ENCODE measurements around the gene PRCP. TPM values are rescaled to one million over a fixed set of nuclear protein-coding genes. Genes with fewer than 3 reads are reported as not detected.

Gene PRCP
- total and polyA plus RNA-seq, 5 donors from 2014 or later = 19.7 to 41.9 (median 27.9) TPM

GRCh38 chr11:82889133-82890001 lies 10.9 kb downstream of the PRCP start:
- Mint-ChIP-seq H3K36me3 (no peaks in the 10 kb centered on the region), H3K4me1 (peaks cover 0 to 10% (median 5%) of the 10 kb centered on the region in 4 donors), H3K9me3 (peaks cover 0 to 4% (median 0%) of the 10 kb centered on the region in 7 donors), H3K27me3 (no peaks in the 10 kb centered on the region), H3K4me3 (no peak overlapping the region), H3K27ac (no peak overlapping the region)
- Histone ChIP-seq H3K27me3 (ENCODE audit: control insufficient read depth, insufficient read depth, low read length) (no peaks in the 10 kb centered on the region), H3K4me1 (ENCODE audit: control insufficient read depth, insufficient read depth, low read length, poor library complexity, severe bottlenecking) (no peaks in the 10 kb centered on the region), H3K27ac (ENCODE audit: insufficient read depth, low read length, poor library complexity, severe bottlenecking) (no peak overlapping the region), H3K4me3 (ENCODE audit: low read depth, low read length) (no peak overlapping the region), H3K36me3 (ENCODE audit: control insufficient read depth, insufficient read depth, low read length) (no peaks in the 10 kb centered on the region), H3K9me3 (ENCODE audit: control insufficient read depth in 2 of 2, low read length in 2 of 2) (no peaks in the 10 kb centered on the region)
- DNase-seq (no peak), ATAC-seq (ENCODE audit: low read depth in 2 of 2) (no peak)

- H3K36me3 ChIP-seq (ENCODE audit: control insufficient read depth, insufficient read depth, low read length) = no peaks in the 10 kb centered on the region
- Mint-ChIP-seq H3K4me1 (peaks cover 0 to 7% (median 5%) of the 10 kb centered on the region in 4 donors), H3K36me3 (peaks cover 15% of the 10 kb centered on the region), H3K9me3 (peaks cover 0 to 4% (median 2%) of the 10 kb centered on the region in 7 donors), H3K4me3 (no peak overlapping the region), H3K27me3 (no peaks in the 10 kb centered on the region), H3K27ac (no peak overlapping the region)
- no peaks in the 10 kb centered on the region for H3K4me1 ChIP-seq (ENCODE audit: control insufficient read depth, insufficient read depth, low read length, poor library complexity, severe bottlenecking)
- ATAC-seq (ENCODE audit: low read depth in 2 of 2) (no peak), DNase-seq (no peak)
- no peak overlapping the region for H3K4me3 ChIP-seq (ENCODE audit: low read depth, low read length)
- no peaks in the 10 kb centered on the region for H3K27me3 ChIP-seq (ENCODE audit: control insufficient read depth, insufficient read depth, low read length)
- no peaks in the 10 kb centered on the region for H3K9me3 ChIP-seq (ENCODE audit: control insufficient read depth in 2 of 2, low read length in 2 of 2)
- H3K27ac ChIP-seq (ENCODE audit: insufficient read depth, low read length, poor library complexity, severe bottlenecking) = no peak overlapping the region
These were observed 16.4 kb downstream of the PRCP start for GRCh38 chr11:82883853-82884252.

GRCh38 chr11:82874646-82875523 lies 25.3 kb downstream of the PRCP start:
- H3K4me3 Mint-ChIP-seq = no peak overlapping the region
- no peaks in the 10 kb centered on the region for H3K27me3 Mint-ChIP-seq
- H3K9me3 Mint-ChIP-seq = peaks cover 0 to 14% (median 4%) of the 10 kb centered on the region in 7 donors
- DNase-seq = no peak
- H3K27ac Mint-ChIP-seq = peak overlapping the region in 2 of 3 donors; percentile 10 to 15
- no peak for ATAC-seq (ENCODE audit: low read depth in 2 of 2)
- no peaks in the 10 kb centered on the region for H3K36me3 ChIP-seq (ENCODE audit: control insufficient read depth, insufficient read depth, low read length)
- peaks cover 16% of the 10 kb centered on the region for H3K4me1 ChIP-seq (ENCODE audit: control insufficient read depth, insufficient read depth, low read length, poor library complexity, severe bottlenecking)
- peaks cover 13 to 35% (median 19%) of the 10 kb centered on the region in 4 donors for H3K4me1 Mint-ChIP-seq
- no peak overlapping the region for H3K27ac ChIP-seq (ENCODE audit: insufficient read depth, low read length, poor library complexity, severe bottlenecking)
- peaks cover 14% of the 10 kb centered on the region for H3K36me3 Mint-ChIP-seq
- no peaks in the 10 kb centered on the region for H3K9me3 ChIP-seq (ENCODE audit: control insufficient read depth in 2 of 2, low read length in 2 of 2)
- H3K27me3 ChIP-seq (ENCODE audit: control insufficient read depth, insufficient read depth, low read length) = no peaks in the 10 kb centered on the region
- no peak overlapping the region for H3K4me3 ChIP-seq (ENCODE audit: low read depth, low read length)

- Histone ChIP-seq H3K27ac (ENCODE audit: insufficient read depth, low read length, poor library complexity, severe bottlenecking) (no peak overlapping the region), H3K36me3 (ENCODE audit: control insufficient read depth, insufficient read depth, low read length) (no peaks in the 10 kb centered on the region), H3K27me3 (ENCODE audit: control insufficient read depth, insufficient read depth, low read length) (no peaks in the 10 kb centered on the region), H3K9me3 (ENCODE audit: control insufficient read depth in 2 of 2, low read length in 2 of 2) (no peaks in the 10 kb centered on the region), H3K4me3 (ENCODE audit: low read depth, low read length) (peak overlapping the region; percentile 24), H3K4me1 (ENCODE audit: control insufficient read depth, insufficient read depth, low read length, poor library complexity, severe bottlenecking) (peaks cover 16% of the 10 kb centered on the region)
- Mint-ChIP-seq H3K4me1 (peaks cover 16 to 35% (median 21%) of the 10 kb centered on the region in 4 donors), H3K27ac (peak overlapping the region in 1 of 3 donors; percentile 22), H3K4me3 (peak overlapping the region in 1 of 4 donors; percentile 8), H3K9me3 (peaks cover 0 to 10% (median 2%) of the 10 kb centered on the region in 7 donors), H3K27me3 (no peaks in the 10 kb centered on the region), H3K36me3 (peaks cover 10% of the 10 kb centered on the region)
- ATAC-seq (ENCODE audit: low read depth in 2 of 2) (peak; percentile 45 to 46), DNase-seq (peak in 2 of 3 donors; percentile 8 to 44)
These were observed 26.3 kb downstream of the PRCP start for GRCh38 chr11:82873919-82874333.

- H3K4me1 ChIP-seq (ENCODE audit: control insufficient read depth, insufficient read depth, low read length, poor library complexity, severe bottlenecking) = peaks cover 18% of the 10 kb centered on the region
- no peak overlapping the region for H3K27ac ChIP-seq (ENCODE audit: insufficient read depth, low read length, poor library complexity, severe bottlenecking)
- no peak overlapping the region for H3K4me3 ChIP-seq (ENCODE audit: low read depth, low read length)
- DNase-seq = no peak
- H3K27me3 Mint-ChIP-seq = peaks cover 3% of the 10 kb centered on the region
- H3K4me1 Mint-ChIP-seq = peaks cover 18 to 37% (median 24%) of the 10 kb centered on the region in 4 donors
- no peak for ATAC-seq (ENCODE audit: low read depth in 2 of 2)
- H3K27ac Mint-ChIP-seq = no peak overlapping the region
- H3K27me3 ChIP-seq (ENCODE audit: control insufficient read depth, insufficient read depth, low read length) = no peaks in the 10 kb centered on the region
- H3K9me3 Mint-ChIP-seq = peaks cover 0 to 6% (median 2%) of the 10 kb centered on the region in 7 donors
- no peaks in the 10 kb centered on the region for H3K36me3 Mint-ChIP-seq
- H3K9me3 ChIP-seq (ENCODE audit: control insufficient read depth in 2 of 2, low read length in 2 of 2) = no peaks in the 10 kb centered on the region
- no peak overlapping the region for H3K4me3 Mint-ChIP-seq
- no peaks in the 10 kb centered on the region for H3K36me3 ChIP-seq (ENCODE audit: control insufficient read depth, insufficient read depth, low read length)
These were observed 27.7 kb downstream of the PRCP start for GRCh38 chr11:82872377-82873150.

- Mint-ChIP-seq H3K36me3 (no peaks in the 10 kb centered on the region), H3K4me3 (no peak overlapping the region), H3K27ac (no peak overlapping the region), H3K9me3 (peaks cover 0 to 4% (median under 1%) of the 10 kb centered on the region in 7 donors), H3K27me3 (peaks cover 7% of the 10 kb centered on the region), H3K4me1 (peaks cover 22 to 41% (median 28%) of the 10 kb centered on the region in 4 donors)
- Histone ChIP-seq H3K9me3 (ENCODE audit: control insufficient read depth in 2 of 2, low read length in 2 of 2) (no peaks in the 10 kb centered on the region), H3K27ac (ENCODE audit: insufficient read depth, low read length, poor library complexity, severe bottlenecking) (no peak overlapping the region), H3K4me3 (ENCODE audit: low read depth, low read length) (no peak overlapping the region), H3K27me3 (ENCODE audit: control insufficient read depth, insufficient read depth, low read length) (no peaks in the 10 kb centered on the region), H3K4me1 (ENCODE audit: control insufficient read depth, insufficient read depth, low read length, poor library complexity, severe bottlenecking) (peaks cover 21% of the 10 kb centered on the region), H3K36me3 (ENCODE audit: control insufficient read depth, insufficient read depth, low read length) (no peaks in the 10 kb centered on the region)
- DNase-seq = no peak
- no peak for ATAC-seq (ENCODE audit: low read depth in 2 of 2)
These were observed 28.6 kb downstream of the PRCP start for GRCh38 chr11:82871646-82872045.

GRCh38 chr11:82869657-82870056 lies 30.6 kb downstream of the PRCP start:
- DNase-seq = no peak
- Mint-ChIP-seq H3K36me3 (no peaks in the 10 kb centered on the region), H3K27ac (no peak overlapping the region), H3K4me3 (no peak overlapping the region), H3K4me1 (peaks cover 22 to 30% (median 24%) of the 10 kb centered on the region in 4 donors), H3K9me3 (peaks cover 0 to 3% (median 0%) of the 10 kb centered on the region in 7 donors), H3K27me3 (peaks cover 7% of the 10 kb centered on the region)
- Histone ChIP-seq H3K4me1 (ENCODE audit: control insufficient read depth, insufficient read depth, low read length, poor library complexity, severe bottlenecking) (peaks cover 21% of the 10 kb centered on the region), H3K36me3 (ENCODE audit: control insufficient read depth, insufficient read depth, low read length) (no peaks in the 10 kb centered on the region), H3K4me3 (ENCODE audit: low read depth, low read length) (no peak overlapping the region), H3K9me3 (ENCODE audit: control insufficient read depth in 2 of 2, low read length in 2 of 2) (no peaks in the 10 kb centered on the region), H3K27ac (ENCODE audit: insufficient read depth, low read length, poor library complexity, severe bottlenecking) (no peak overlapping the region), H3K27me3 (ENCODE audit: control insufficient read depth, insufficient read depth, low read length) (no peaks in the 10 kb centered on the region)
- no peak for ATAC-seq (ENCODE audit: low read depth in 2 of 2)
